IPS-18c (cell line): Measurements from ENCODE around the gene ASTN2.

Source experiments
- H3K4me3 ChIP-seq: 2 replicates; pipeline ENCODE4 v1.7.0; 2013; ENCODE audit warnings: low read depth, mild to moderate bottlenecking, low read length, moderate library complexity; ENCODE audit not compliant: insufficient read depth
- H3K9me3 ChIP-seq: one replicate; pipeline ENCODE4 v1.6.1; 2013; ENCODE audit warnings: mild to moderate bottlenecking, low read length, moderate library complexity; ENCODE audit not compliant: control insufficient read depth, insufficient read depth

ASTN2 gene

GRCh38 chr9:116616304-116616914, 798.4 kb downstream of the ASTN2 start:
- no peaks in the 10 kb centered on the region for H3K9me3 ChIP-seq

GRCh38 chr9:116608064-116608463, 806.8 kb downstream of the ASTN2 start:
- H3K4me3 ChIP-seq, result no peak overlapping the region

More at GRCh38 chr9:116616304-116616914, 798.4 kb downstream of the ASTN2 start:
- no peak overlapping the region for H3K4me3 ChIP-seq

GRCh38 chr9:116605904-116606341, 808.9 kb downstream of the ASTN2 start:
- no peaks in the 10 kb centered on the region for H3K9me3 ChIP-seq
- H3K4me3 ChIP-seq, result no peak overlapping the region

More at GRCh38 chr9:116608064-116608463, 806.8 kb downstream of the ASTN2 start:
- H3K9me3 ChIP-seq, result no peaks in the 10 kb centered on the region

GRCh38 chr9:116605060-116605459, 809.8 kb downstream of the ASTN2 start:
- H3K4me3 ChIP-seq, result no peak overlapping the region
- no peaks in the 10 kb centered on the region for H3K9me3 ChIP-seq

- no peak overlapping the region for H3K4me3 ChIP-seq
- H3K9me3 ChIP-seq, result no peaks in the 10 kb centered on the region
Observed at GRCh38 chr9:116604251-116604650, 810.6 kb downstream of the ASTN2 start.

GRCh38 chr9:116599342-116599884, 815.4 kb downstream of the ASTN2 start:
- no peaks in the 10 kb centered on the region for H3K9me3 ChIP-seq
- H3K4me3 ChIP-seq, result no peak overlapping the region

GRCh38 chr9:116596646-116597045, 818.2 kb downstream of the ASTN2 start:
- Histone ChIP-seq H3K9me3 (peaks cover 2% of the 10 kb centered on the region), H3K4me3 (no peak overlapping the region)

- H3K4me3 ChIP-seq, result no peak overlapping the region
- H3K9me3 ChIP-seq, result peaks cover 2% of the 10 kb centered on the region
Observed at GRCh38 chr9:116594547-116594946, 820.3 kb downstream of the ASTN2 start.

- Histone ChIP-seq H3K4me3 (no peak overlapping the region), H3K9me3 (peaks cover 2% of the 10 kb centered on the region)
Observed at GRCh38 chr9:116592970-116593369, 821.9 kb downstream of the ASTN2 start.

GRCh38 chr9:116589392-116590354, 825.2 kb downstream of the ASTN2 start:
- H3K9me3 ChIP-seq, result peaks cover 2% of the 10 kb centered on the region
- no peak overlapping the region for H3K4me3 ChIP-seq

- Histone ChIP-seq H3K9me3 (no peaks in the 10 kb centered on the region), H3K4me3 (no peak overlapping the region)
Observed at GRCh38 chr9:116587919-116588318, 826.9 kb downstream of the ASTN2 start.

GRCh38 chr9:116585896-116586295, 829.0 kb downstream of the ASTN2 start:
- H3K9me3 ChIP-seq, result no peaks in the 10 kb centered on the region
- no peak overlapping the region for H3K4me3 ChIP-seq

GRCh38 chr9:116585204-116585603, 829.7 kb downstream of the ASTN2 start:
- H3K9me3 ChIP-seq, result no peaks in the 10 kb centered on the region
- H3K4me3 ChIP-seq, result no peak overlapping the region

- H3K9me3 ChIP-seq, result no peaks in the 10 kb centered on the region
- no peak overlapping the region for H3K4me3 ChIP-seq
Observed at GRCh38 chr9:116580853-116581252, 834.0 kb downstream of the ASTN2 start.

- Histone ChIP-seq H3K4me3 (no peak overlapping the region), H3K9me3 (no peaks in the 10 kb centered on the region)
Observed at GRCh38 chr9:116576386-116576785, 838.5 kb downstream of the ASTN2 start.

GRCh38 chr9:116574027-116574679, 840.7 kb downstream of the ASTN2 start:
- Histone ChIP-seq H3K4me3 (no peak overlapping the region), H3K9me3 (no peaks in the 10 kb centered on the region)

GRCh38 chr9:116572095-116572748, 842.6 kb downstream of the ASTN2 start:
- Histone ChIP-seq H3K4me3 (no peak overlapping the region), H3K9me3 (no peaks in the 10 kb centered on the region)
